Colonic mucosa (tissue), 4 donors: ENCODE measurements around the gene NDUFS4. TPM values are rescaled to one million over a fixed set of nuclear protein-coding genes. Genes with fewer than 3 reads are reported as not detected.

Experiments
- DNase-seq: peaks from one replicate; pipeline ENCODE4 v3.0.0-alpha.2; 2020
- H3K27ac ChIP-seq: fragments of 200-600 bp; one replicate; pipeline ENCODE4 v1.8.0; 2021
- H3K27me3 ChIP-seq: fragments of 200-600 bp; one replicate; pipeline ENCODE4 v1.8.0; 2021
- H3K36me3 ChIP-seq: fragments of 200-600 bp; one replicate; pipeline ENCODE4 v1.8.0; 2021
- H3K4me1 ChIP-seq: fragments of 200-600 bp; one replicate; pipeline ENCODE4 v1.8.0; 2021; ENCODE audit warnings: mild to moderate bottlenecking
- H3K4me3 ChIP-seq: fragments of 200-600 bp; one replicate; pipeline ENCODE4 v1.8.0; 2021
- H3K9ac ChIP-seq, 2 donors: one replicate each; pipeline ENCODE4 v1.7.0; 2013; ENCODE audit warnings: control low read depth in 2 of 2, low read depth in 2 of 2, low read length in 2 of 2
- H3K9me3 ChIP-seq: fragments of 200-600 bp; one replicate; pipeline ENCODE4 v1.8.0; 2021
- intact Hi-C: fragments of 100-400 bp; cut with DNase I; formaldehyde crosslinking; loops from one replicate; pipeline ENCODE4 v1.14.1; 2022
- total RNA-seq, 2 donors: library from RNA; stranded (reverse); fragmentation: NEBNext Ultra II Directional in 1 of 2; extraction: Animal tissue kit (Norgen Biotek cat#: 25700) in 1 of 2; gene quantifications; one replicate each; pipeline ENCODE4 v1.2.1, GENCODE V29; 2021
- TF ChIP-seq, protein P1 (sequence below): fragments of 200-600 bp; IDR thresholded peaks from one replicate; pipeline ENCODE4 v1.8.0; 2022; ENCODE audit warnings: antibody characterized with exemption, mild to moderate bottlenecking
- donor health status: healthy.
- donor health status: DM: no; HTN: no; CAD: no.
- donor health status: DM: no; HTN: no; CAD: no.

NDUFS4 gene
- total RNA-seq, 2 donors from 2014 or later, result 87.5 to 119 TPM

DNA sequence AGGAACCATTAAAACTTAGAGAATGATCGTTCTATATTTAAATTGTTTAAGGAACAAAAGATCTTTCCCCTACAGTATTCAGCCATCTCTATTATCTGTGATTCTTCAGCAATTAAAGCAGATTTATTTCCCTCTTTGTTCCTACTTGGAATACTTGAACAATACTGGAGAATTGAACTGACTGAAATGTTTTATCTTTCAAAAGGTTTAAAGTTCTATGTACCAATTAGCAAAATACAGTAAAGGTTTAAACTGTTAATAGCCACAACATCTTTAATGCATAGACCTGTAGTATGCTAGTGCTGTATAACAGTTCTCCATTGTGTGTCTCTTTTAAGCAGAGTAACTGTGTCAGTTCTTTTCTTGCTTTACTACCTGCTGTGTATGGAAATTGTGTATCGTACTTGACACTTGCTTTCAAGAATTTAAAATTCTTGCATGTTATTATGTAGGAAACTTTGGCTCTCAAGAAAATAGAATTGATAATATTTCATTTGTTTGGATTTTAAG is 54.0 kb downstream of the NDUFS4 start:
- no peaks in the 10 kb centered on the region for H3K9me3 ChIP-seq
- no peak overlapping the region for H3K9ac ChIP-seq
- no peak overlapping the region for H3K4me3 ChIP-seq
- peaks cover 4% of the 10 kb centered on the region for H3K4me1 ChIP-seq
- no peak overlapping the region for H3K27ac ChIP-seq
- intact Hi-C loops, result no loop called here
- DNase-seq, result no peak
- TF ChIP-seq, protein P1, sequence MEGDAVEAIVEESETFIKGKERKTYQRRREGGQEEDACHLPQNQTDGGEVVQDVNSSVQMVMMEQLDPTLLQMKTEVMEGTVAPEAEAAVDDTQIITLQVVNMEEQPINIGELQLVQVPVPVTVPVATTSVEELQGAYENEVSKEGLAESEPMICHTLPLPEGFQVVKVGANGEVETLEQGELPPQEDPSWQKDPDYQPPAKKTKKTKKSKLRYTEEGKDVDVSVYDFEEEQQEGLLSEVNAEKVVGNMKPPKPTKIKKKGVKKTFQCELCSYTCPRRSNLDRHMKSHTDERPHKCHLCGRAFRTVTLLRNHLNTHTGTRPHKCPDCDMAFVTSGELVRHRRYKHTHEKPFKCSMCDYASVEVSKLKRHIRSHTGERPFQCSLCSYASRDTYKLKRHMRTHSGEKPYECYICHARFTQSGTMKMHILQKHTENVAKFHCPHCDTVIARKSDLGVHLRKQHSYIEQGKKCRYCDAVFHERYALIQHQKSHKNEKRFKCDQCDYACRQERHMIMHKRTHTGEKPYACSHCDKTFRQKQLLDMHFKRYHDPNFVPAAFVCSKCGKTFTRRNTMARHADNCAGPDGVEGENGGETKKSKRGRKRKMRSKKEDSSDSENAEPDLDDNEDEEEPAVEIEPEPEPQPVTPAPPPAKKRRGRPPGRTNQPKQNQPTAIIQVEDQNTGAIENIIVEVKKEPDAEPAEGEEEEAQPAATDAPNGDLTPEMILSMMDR, result no peak
- no peaks in the 10 kb centered on the region for H3K36me3 ChIP-seq
- H3K27me3 ChIP-seq, result no peaks in the 10 kb centered on the region

DNA sequence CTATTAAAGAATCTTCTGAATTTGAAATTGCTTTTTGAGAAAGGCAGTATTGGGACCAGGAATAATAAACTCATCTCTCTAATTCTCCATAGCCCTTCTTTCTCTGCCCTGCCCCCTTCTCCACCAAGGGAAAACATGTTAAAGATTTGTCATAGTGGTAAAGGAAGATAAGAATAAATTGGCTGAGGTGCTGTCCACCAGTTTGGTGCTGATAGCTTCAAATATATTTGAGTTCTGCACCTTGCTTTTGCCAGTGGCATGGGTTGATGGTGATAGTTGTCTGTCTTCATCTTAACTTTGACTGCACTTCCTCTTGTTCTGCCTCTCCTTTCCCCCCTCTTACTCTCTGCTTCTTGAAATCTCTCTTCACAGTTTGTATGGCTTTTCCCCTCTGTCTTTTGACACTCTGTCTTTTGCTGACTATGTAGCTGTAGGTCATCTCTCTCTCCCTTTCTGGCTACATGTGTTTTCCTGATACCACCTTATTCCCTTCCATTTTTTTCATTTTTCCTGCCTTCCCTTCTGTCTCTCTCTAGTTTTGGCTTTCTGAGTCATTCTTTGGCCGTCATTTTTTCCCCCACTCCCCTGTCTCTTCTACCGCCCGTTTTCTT is 56.6 kb downstream of the NDUFS4 start:
- peaks cover 4% of the 10 kb centered on the region for H3K4me1 ChIP-seq
- H3K36me3 ChIP-seq, result no peaks in the 10 kb centered on the region
- H3K4me3 ChIP-seq, result no peak overlapping the region
- no peak for DNase-seq
- H3K27me3 ChIP-seq, result no peaks in the 10 kb centered on the region
- no peak overlapping the region for H3K27ac ChIP-seq
- H3K9me3 ChIP-seq, result no peaks in the 10 kb centered on the region
- TF ChIP-seq, protein P1, result no peak
- intact Hi-C loops, result no loop called here
- H3K9ac ChIP-seq, result no peak overlapping the region

DNA sequence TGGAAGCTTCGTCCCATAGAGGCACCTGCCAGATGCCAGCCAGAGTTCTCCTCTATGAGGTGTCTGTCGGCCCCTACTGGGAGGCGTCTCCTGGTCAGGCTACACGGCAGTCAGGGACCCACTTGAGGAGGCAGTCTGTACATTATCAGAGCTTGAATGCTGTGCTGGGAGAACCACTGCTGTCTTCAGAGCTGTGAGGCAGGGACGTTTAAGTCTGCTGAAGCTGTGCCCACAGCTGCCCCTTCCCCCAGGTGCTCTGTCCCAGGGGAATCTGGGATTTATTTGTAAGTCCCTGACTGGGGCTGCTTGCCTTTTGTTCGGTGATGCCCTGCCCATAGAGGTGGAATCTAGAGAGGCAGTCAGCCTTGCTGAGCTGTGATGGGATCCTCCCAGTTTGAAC is 70.8 kb downstream of the NDUFS4 start:
- no peaks in the 10 kb centered on the region for H3K27me3 ChIP-seq
- no peak overlapping the region for H3K4me3 ChIP-seq
- H3K9ac ChIP-seq, result no peak overlapping the region
- H3K27ac ChIP-seq, result no peak overlapping the region
- H3K9me3 ChIP-seq, result no peaks in the 10 kb centered on the region
- H3K36me3 ChIP-seq, result no peaks in the 10 kb centered on the region
- no peak for DNase-seq
- intact Hi-C loops, result no loop called here
- no peaks in the 10 kb centered on the region for H3K4me1 ChIP-seq
- TF ChIP-seq, protein P1, result no peak

DNA sequence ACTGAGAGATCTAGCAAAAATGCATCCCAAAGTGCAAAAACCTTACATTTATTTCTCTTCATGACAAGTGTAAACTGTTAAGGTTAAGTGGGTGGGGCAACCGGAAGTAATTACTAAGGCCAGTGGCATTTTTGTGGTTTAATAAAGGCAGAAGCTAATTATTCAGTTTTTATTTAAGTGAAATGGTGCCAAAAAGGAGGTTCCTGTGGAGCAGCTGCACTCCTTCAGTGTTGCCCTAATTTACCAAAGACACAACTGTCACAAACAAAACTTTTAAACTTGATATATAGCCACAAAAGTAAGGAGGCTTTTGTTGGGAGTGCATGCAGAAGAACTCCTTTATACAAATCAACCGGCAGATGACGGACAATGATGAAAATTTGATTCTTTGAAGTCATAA is 81.6 kb downstream of the NDUFS4 start:
- Histone ChIP-seq H3K36me3 (no peaks in the 10 kb centered on the region), H3K27me3 (no peaks in the 10 kb centered on the region), H3K4me1 (no peaks in the 10 kb centered on the region), H3K9me3 (no peaks in the 10 kb centered on the region), H3K9ac (no peak overlapping the region), H3K27ac (no peak overlapping the region), H3K4me3 (no peak overlapping the region)
- intact Hi-C loops, result no loop called here
- TF ChIP-seq, protein P1, result no peak
- DNase-seq, result no peak

DNA sequence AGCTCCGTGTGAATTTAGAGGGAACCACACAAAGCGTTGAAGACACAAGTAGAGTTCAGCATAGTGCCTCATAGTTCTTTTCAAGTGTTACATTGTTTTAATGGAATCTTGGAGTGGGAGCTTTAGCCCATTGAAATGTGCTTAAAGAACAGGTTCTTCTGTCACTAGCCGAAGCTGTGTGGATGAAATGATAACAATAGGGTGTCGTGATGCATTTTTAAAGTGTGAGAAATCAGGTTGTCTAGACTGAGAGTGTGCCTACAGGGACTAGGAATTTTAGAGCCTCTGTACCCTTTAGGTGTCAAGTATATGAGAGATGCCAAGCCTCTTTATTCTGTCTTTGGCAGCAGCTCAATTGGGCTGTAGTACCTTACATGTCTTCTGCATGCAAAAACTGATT is 83.0 kb downstream of the NDUFS4 start:
- no peak overlapping the region for H3K27ac ChIP-seq
- DNase-seq, result no peak
- intact Hi-C loops, result no loop called here
- TF ChIP-seq, protein P1, result no peak
- no peaks in the 10 kb centered on the region for H3K9me3 ChIP-seq
- no peak overlapping the region for H3K4me3 ChIP-seq
- no peaks in the 10 kb centered on the region for H3K27me3 ChIP-seq
- no peak overlapping the region for H3K9ac ChIP-seq
- H3K36me3 ChIP-seq, result no peaks in the 10 kb centered on the region
- no peaks in the 10 kb centered on the region for H3K4me1 ChIP-seq
